ENCODE results near the gene TFB2M. TPM values are rescaled to one million over a fixed set of nuclear protein-coding genes. Genes with fewer than 3 reads are reported as not detected.

TFB2M gene
- total and polyA plus RNA-seq, 10 of the 15 experiments (the other 5 are each of a cell fraction or from before 2014, with no cell fraction given): 25.2 to 66.0 (median 36.1) TPM

DNA sequence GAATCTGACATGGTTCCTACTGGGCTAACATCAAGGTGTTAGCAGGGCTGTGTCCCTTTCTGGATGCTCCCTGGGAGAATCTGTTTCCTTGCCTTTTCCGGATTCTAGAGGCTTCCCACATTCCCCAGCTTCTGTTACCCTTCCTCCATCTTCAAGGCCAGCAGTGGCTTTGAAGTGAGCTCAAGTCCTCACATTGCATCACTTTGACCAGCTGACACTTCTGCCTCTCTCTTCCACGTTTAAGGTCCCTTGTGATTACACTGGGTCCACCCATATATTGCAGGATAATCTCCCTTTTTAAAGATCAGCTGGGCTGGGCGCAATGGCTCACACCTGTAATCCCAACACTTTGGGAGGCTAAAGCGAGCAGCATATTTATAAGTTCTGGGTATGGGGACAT is 33.3 kb upstream of the TFB2M start:
- Histone ChIP-seq H3K27ac (ENCODE audit: control insufficient read depth, insufficient read depth) (no peak overlapping the region), H4K20me1 (ENCODE audit: control insufficient read depth, insufficient read depth) (no peaks in the 10 kb centered on the region), H3K36me3 (ENCODE audit: control insufficient read depth in 2 of 2, insufficient read depth in 2 of 2, low read length in 1 of 2) (no peaks in the 10 kb centered on the region; a peak in 1 of 4 replicates), H3K9ac (ENCODE audit: control insufficient read depth, insufficient read depth, low read length) (no peak overlapping the region), H3K9me3 (replicated peaks; ENCODE audit: control insufficient read depth, insufficient read depth, low read length) (no peaks in the 10 kb centered on the region; the same call in 2 of the 3 replicates), H3K79me2 (ENCODE audit: control insufficient read depth, insufficient read depth, low read length) (peaks cover 7% of the 10 kb centered on the region), H3K4me1 (ENCODE audit: control insufficient read depth, insufficient read depth, low read length) (peaks cover 4% of the 10 kb centered on the region; the same call in 1 of the 2 replicates), H3K4me2 (ENCODE audit: control insufficient read depth, insufficient read depth) (no peak overlapping the region), H3K27me3 (replicated peaks in 1 of 2; ENCODE audit: control insufficient read depth in 2 of 2, insufficient read depth in 2 of 2, low read length in 1 of 2) (no peaks in the 10 kb centered on the region), H2AFZ (ENCODE audit: control insufficient read depth, low read depth, low read length) (no peak overlapping the region), H3K4me3 (no peak overlapping the region)
- FAIRE-seq (no peak), ATAC-seq (no peak), DNase-seq (ENCODE audit: low read depth, low spot score) (no peak)
- WGBS (ENCODE audit: insufficient coverage, insufficient replicate concordance, low lambda C conversion rate, missing lambda C conversion rate): 83% methylated on average over 4 of the region's 4 CpGs
- BruUV-seq (replicated peaks): no TSS peak
- ChIA-PET RAD21 (ENCODE audit: unreplicated experiment) (interaction anchor here (1.6 kb wide), 1 partner anchor 13 kb away, joined by 3 read pairs; no protein-coding TSS in a partner anchor), POLR2A (no interaction called here), SMC1A (ENCODE audit: uncharacterized antibody, unreplicated experiment) (interaction anchor here (1.7 kb wide), 1 partner anchor 35 kb away, joined by 4 read pairs; no protein-coding TSS in a partner anchor), CTCF (interaction anchor here (1.3 kb wide), 1 partner anchor 9 kb away, joined by 4 read pairs; no protein-coding TSS in a partner anchor)
- in situ Hi-C loops (cut with MboI): no loop called here
- intact Hi-C loops (cut with micrococcal nuclease; ENCODE audit: unreplicated experiment): no loop called here
- TF ChIP-seq SREBF2 (IDR thresholded peaks at IDR 0.05; ENCODE audit: low read length) (no peak), HSF1 (IDR thresholded peaks at IDR 0.05; ENCODE audit: low read depth, low read length) (no peak), HCFC1 (IDR thresholded peaks at IDR 0.05; ENCODE audit: low read length) (no peak), ASH2L (IDR thresholded peaks at IDR 0.05; ENCODE audit: borderline replicate concordance, low read depth) (no peak), PML (IDR thresholded peaks at IDR 0.05; ENCODE audit: low read length) (no peak), SMAD1 (IDR thresholded peaks at IDR 0.05; ENCODE audit: low read depth, partially characterized antibody) (no peak), NFYB (IDR thresholded peaks at IDR 0.05; ENCODE audit: insufficient read depth, low read depth, low read length) (no peak), BACH1 (IDR thresholded peaks at IDR 0.05; ENCODE audit: borderline replicate concordance) (no peak)
- TF ChIP-seq, protein P1, sequence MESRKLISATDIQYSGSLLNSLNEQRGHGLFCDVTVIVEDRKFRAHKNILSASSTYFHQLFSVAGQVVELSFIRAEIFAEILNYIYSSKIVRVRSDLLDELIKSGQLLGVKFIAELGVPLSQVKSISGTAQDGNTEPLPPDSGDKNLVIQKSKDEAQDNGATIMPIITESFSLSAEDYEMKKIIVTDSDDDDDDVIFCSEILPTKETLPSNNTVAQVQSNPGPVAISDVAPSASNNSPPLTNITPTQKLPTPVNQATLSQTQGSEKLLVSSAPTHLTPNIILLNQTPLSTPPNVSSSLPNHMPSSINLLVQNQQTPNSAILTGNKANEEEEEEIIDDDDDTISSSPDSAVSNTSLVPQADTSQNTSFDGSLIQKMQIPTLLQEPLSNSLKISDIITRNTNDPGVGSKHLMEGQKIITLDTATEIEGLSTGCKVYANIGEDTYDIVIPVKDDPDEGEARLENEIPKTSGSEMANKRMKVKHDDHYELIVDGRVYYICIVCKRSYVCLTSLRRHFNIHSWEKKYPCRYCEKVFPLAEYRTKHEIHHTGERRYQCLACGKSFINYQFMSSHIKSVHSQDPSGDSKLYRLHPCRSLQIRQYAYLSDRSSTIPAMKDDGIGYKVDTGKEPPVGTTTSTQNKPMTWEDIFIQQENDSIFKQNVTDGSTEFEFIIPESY (IDR thresholded peaks at IDR 0.05): no peak
